HG03064 (cell line): ENCODE measurements around the gene KDM4C.

Experiments
- ATAC-seq: cut with Tn5 transposase; IDR thresholded peaks from one replicate; pipeline ENCODE4 v1.9.1; 2021; ENCODE audit warnings: low read depth; ENCODE audit not compliant: unreplicated experiment

Gene KDM4C

DNA sequence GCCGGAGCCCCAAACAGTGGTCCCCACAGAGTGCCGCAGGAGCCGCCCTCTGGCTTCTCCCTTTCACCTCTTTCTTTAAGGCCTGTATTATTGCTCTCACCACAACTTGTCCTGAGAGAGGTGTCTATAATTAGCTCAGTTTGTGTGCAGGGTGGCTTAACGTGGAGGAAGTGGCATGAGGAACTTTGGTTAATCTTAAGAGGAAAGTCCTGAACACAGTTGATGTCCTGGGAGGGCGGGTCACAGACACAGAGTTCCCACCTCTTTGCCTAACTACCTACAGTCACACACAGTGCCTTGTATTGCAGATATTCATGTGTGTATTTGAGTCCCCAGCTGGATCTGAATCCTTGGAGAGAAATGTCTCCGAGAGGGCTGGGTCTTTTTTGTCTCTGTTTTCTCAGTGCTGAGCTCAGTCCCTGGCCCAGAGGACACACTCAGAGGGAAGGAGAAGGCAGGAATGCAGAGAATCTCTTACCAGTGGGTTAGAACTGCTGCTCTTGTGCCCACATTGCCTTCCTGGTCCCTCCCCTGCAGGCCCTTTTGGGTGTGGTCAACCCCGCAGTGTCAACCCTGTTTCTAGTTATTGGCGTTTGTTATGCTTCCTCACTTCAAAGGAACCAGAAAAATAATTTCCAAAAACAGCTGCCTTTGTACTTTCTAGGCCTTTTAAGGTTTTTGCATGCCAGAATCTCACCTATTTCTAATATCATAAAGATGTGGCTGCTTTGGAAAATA is 392.5 kb downstream of the KDM4C start:
- ATAC-seq, result no peak

DNA sequence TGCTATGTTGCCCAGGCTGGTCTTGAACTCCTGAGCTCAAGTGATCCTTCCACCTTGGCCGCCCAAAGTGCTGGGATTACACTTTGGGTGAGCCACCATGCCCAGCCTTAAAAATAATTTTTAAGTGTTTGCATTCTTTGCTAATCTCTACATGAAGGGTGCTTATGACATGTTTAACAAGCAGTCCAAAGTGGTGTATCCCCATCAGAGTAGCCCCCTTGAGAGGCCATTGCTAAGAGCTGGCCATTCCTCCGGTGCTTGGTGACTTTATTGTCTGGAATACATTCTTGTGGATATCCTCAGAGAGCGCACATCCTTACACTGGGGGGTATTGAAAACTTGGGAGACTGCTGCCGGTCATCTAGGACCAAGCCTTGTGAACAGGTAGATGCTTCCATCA is 395.4 kb downstream of the KDM4C start:
- no peak for ATAC-seq

- ATAC-seq, result no peak
Observed at GRCh38 chr9:7153566-7153965, 395.8 kb downstream of the KDM4C start.

DNA sequence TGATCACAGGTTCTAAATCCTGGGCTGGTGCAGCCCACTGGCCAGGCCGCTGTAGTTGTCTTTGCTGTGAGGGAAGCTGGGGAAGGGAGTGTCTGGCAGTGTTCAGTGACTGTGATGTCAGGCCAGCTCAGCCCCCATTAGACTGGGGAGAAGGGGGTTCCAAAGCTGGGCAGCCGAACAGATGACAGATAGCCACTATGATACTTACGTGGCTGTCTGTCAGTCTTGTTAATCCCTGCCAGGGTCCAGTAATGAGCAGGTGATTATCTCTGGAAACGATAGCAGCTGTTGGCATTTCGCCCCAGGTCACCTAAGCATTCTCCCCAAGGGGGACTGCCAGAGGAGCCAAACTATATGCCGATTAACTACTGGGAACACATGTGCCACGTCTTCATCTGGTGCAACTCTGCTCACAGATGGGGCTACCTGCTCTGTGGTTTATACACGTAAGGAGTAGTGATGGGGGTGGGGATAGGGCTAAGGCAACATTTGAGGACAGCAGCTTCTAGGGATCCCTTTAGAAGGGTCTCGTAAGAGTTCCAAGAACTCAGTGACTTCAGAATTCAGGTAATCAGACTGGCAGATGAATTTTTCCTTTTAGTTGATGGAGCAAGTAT is 396.3 kb downstream of the KDM4C start:
- ATAC-seq, result no peak

GRCh38 chr9:7154650-7155049 is 396.9 kb downstream of the KDM4C start:
- no peak for ATAC-seq

GRCh38 chr9:7161469-7161868 is 403.7 kb downstream of the KDM4C start:
- no peak for ATAC-seq

- ATAC-seq, result no peak
Observed at GRCh38 chr9:7163932-7164331, 406.2 kb downstream of the KDM4C start.

- ATAC-seq, result no peak
Observed at GRCh38 chr9:7164440-7165330, 406.9 kb downstream of the KDM4C start.

GRCh38 chr9:7165331-7165975 is 407.7 kb downstream of the KDM4C start:
- ATAC-seq, result no peak

DNA sequence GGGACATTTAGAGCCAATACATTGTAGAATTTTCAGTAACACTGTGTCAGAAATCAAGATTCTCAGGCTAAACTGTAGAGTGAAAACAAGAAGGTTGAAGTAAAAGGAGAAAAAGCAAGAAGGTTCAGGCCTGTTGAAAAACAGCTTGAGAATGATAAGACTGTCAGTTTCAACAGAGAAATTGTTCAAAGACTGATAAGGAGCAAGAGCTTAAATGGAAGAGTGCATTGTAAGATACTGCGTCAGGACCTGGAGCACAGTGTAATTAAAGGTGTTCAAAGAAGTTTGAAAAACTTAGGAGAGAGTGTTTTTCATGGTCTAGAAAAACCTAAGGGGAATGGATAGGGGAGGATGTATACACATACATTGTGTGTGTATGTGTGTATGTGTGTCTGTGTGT is 408.3 kb downstream of the KDM4C start:
- no peak for ATAC-seq

DNA sequence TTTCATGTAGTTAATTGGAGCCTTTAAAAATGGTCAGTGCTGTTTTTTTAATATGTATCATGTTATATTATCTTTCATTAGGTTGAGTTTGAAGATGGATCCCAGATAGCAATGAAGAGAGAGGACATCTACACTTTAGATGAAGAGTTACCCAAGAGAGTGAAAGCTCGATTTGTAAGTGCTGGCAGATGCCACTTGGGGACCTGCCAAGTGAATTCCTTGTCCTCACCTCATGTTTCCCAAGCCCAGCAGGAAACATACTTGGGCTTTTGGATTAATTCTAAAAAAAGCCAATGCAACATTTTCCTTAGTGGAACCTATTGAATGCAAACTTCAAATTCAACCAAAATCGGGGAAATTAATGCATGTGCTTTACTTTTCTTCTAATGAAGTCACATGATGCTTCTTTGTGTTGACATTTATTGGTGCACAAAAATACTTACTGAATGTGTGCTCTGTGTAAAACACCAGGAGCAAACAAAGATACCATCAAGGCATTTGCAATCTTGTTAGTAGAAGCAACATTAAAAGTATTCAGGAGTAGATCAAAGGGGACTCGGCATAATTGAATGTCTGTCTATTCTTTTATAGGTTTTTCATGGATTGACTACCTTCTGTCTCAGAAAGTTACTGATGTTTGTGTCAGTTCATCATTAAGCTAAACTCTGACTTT is 412.1 kb downstream of the KDM4C start:
- ATAC-seq, result no peak

GRCh38 chr9:7171396-7172153 is 413.8 kb downstream of the KDM4C start:
- no peak for ATAC-seq

DNA sequence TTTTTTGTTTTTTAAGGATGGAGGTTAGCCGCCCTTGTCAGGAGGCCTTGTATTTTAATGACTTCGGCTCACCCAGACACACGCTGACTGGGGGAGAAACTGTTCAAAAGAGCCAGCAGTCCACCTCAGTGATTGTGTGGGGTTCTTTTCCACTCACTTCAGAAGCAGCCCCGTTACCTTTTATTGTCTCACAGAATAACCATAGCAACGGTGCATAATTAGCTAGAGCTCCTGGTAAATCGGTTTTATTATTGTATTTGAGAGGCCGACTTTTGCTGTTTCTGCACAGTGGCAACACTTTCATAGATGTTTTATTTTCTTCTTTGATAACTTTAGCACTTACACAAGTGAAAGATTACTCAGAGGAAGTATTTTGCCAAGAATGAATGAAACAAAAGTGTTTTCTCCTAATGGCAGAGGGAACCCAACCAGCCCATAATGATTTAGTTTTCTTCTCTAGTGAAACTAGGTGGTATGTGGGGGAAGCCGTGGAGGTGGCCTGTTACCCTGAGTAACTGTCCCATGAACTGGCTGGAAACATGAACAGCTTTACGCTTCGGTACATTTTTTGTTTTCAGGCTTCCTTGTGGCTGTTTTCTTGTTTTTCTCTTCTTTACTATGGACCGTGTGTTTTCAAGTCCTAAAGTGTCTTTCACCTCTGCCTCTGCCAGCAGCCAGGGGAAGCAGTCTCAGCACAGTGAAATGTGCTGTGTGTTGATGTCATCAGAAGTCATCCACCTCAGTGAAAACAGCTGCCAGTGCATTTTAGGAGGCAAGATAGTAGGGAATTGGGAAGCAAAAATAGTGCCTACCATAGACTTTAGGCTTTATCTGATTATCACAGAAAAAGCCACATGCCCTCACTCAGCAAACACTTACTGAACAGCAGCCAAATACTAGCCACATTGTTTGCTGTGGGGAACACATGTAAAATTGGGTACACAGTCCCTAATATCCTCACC is 414.7 kb downstream of the KDM4C start:
- ATAC-seq, result peak; percentile 54

DNA sequence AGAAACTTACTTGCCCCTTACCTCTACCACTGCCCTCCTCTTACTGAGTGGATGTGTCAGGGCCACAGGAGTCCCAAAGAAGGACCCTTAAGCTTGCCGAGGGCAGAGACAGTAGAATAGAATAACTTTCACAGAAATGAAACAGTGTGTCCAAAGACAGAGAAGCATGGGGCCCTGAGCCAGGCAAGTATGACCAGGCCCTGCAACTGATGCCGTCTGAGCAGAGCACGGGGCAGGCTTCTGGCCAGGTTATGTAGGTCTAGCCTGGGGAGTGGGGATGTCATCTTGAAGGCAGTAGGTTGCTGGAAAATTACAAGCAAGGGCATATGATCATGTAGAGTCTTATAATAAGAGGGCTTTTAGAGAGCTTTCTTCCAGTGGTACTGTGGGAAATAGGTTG is 415.4 kb downstream of the KDM4C start:
- no peak for ATAC-seq

GRCh38 chr9:7174301-7174700 is 416.5 kb downstream of the KDM4C start:
- ATAC-seq, result no peak

GRCh38 chr9:7174884-7175283 is 417.1 kb downstream of the KDM4C start:
- no peak for ATAC-seq

- no peak for ATAC-seq
Observed at GRCh38 chr9:7176561-7176960, 418.8 kb downstream of the KDM4C start.

DNA sequence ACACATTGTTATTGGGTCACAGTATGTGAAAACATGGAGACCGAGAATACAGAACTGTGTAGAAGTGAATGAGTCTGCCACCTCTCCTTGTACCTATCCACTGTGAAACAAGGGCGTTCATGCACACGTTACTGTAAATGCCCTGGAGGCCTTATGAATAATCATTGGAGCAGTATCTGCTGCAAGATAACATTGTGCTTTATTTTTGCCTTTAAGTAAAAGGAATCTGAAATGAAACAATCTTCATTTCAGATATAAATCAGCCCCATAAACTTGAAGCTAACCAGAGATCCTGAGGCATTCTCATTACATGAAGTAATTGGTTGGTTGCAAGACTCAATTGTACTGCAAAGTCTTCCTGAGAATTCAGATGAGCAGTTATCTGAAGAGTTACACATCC is 419.6 kb downstream of the KDM4C start:
- ATAC-seq, result no peak

- no peak for ATAC-seq
Observed at GRCh38 chr9:7178729-7179128, 421.0 kb downstream of the KDM4C start.
